Tibial nerve (tissue), 4 donors: ENCODE results near the gene GAK. TPM values are rescaled to one million over a fixed set of nuclear protein-coding genes. Genes with fewer than 3 reads are reported as not detected.
"Not testable (repeated sequence)": the region's sequence is repeated elsewhere in the genome, so short reads cannot be mapped to it uniquely, and the experiment has no call there.

Source experiments
- DNase-seq, 2 donors: peaks; one replicate each; pipeline ENCODE4 v3.0.0-alpha.2; 2019; ENCODE audit warnings: low spot score in 2 of 2
- H3K27ac ChIP-seq, 4 donors: fragments of 200-600 bp; sonication (generic) in 3 of 4; one replicate each; pipeline ENCODE4 v1.5.1; 2017 to 2019; ENCODE audit warnings: mild to moderate bottlenecking in 1 of 4
- H3K27me3 ChIP-seq, 2 donors: fragments of 200-600 bp; sonication (generic) in 1 of 2; one replicate each; pipeline versions ENCODE4 v1.5.1 to v1.6.0; 2017 to 2019
- H3K36me3 ChIP-seq, 3 donors: fragments of 200-600 bp; sonication (generic); one replicate each; pipeline ENCODE4 v1.5.1; 2018 to 2019
- H3K4me1 ChIP-seq, 4 donors: fragments of 200-600 bp; sonication (generic) in 3 of 4; one replicate each; pipeline ENCODE4 v1.5.1; 2017 to 2019
- H3K4me3 ChIP-seq, 4 donors: fragments of 200-600 bp; sonication (generic) in 3 of 4; one replicate each; pipeline ENCODE4 v1.5.1; 2017 to 2019; ENCODE audit warnings: mild to moderate bottlenecking in 1 of 4, moderate library complexity in 1 of 4
- H3K9me3 ChIP-seq, 4 donors: fragments of 200-600 bp; sonication (generic) in 3 of 4; one replicate each; pipeline ENCODE4 v1.5.1; 2017 to 2019
- CTCF ChIP-seq, 5 experiments: fragments of 200-600 bp in 3 of 5; fragments of 450-650 bp in 2 of 5; sonication (generic) in 3 of 5; IDR thresholded peaks; one replicate each; pipeline ENCODE4 v1.5.1; 2016 to 2019; ENCODE audit warnings: antibody characterized with exemption in 5 of 5, mild to moderate bottlenecking in 3 of 5, moderate library complexity in 2 of 5
- EP300 ChIP-seq, 2 donors: sonication (generic); formaldehyde crosslinking; IDR thresholded peaks; one replicate each; pipeline ENCODE4 v1.6.1; 2017; ENCODE audit warnings: antibody characterized with exemption in 2 of 2, mild to moderate bottlenecking in 1 of 2
- POLR2A ChIP-seq, 2 donors: fragments of 450-650 bp; IDR thresholded peaks; one replicate each; pipeline ENCODE4 v1.6.1; 2017; ENCODE audit warnings: antibody characterized with exemption in 2 of 2, mild to moderate bottlenecking in 2 of 2, moderate library complexity in 2 of 2
- WGBS, 2 donors: methylation state at CpG; one replicate each; pipeline ENCODE4 v1.1.5; 2018; 5-methylcytosine and 5-hydroxymethylcytosine counted together
- total RNA-seq, 4 donors: library from RNA; depleted of rRNA; stranded (reverse); fragments of >200 nt; gene quantifications; one replicate each; pipeline ENCODE4 v1.1.0, GENCODE V29; 2016

GAK gene
- total RNA-seq, 4 donors from 2014 or later, result 92.3 to 177 (median 127) TPM

GRCh38 chr4:930028-930551, 2.0 kb downstream of the GAK start:
- H3K36me3 ChIP-seq, result no peaks in the 10 kb centered on the region
- peak overlapping the region in 1 of 4 donors; percentile 98 for H3K27ac ChIP-seq
- no peaks in the 10 kb centered on the region for H3K27me3 ChIP-seq
- no peaks in the 10 kb centered on the region for H3K9me3 ChIP-seq
- TF ChIP-seq CTCF (IDR thresholded peaks at IDR 0.05), result no peak
- TF ChIP-seq EP300 (IDR thresholded peaks at IDR 0.05), result no peak
- no peak for TF ChIP-seq POLR2A (IDR thresholded peaks at IDR 0.05)
- H3K4me3 ChIP-seq, result peak overlapping the region in 1 of 4 donors; percentile 100
- WGBS, 2 donors, result 40% methylated on average over 3 of the region's 3 CpGs
- DNase-seq, result no peak
- H3K4me1 ChIP-seq, result peaks cover 5 to 75% (median 32%) of the 10 kb centered on the region in 4 donors

GRCh38 chr4:929096-929765, 2.9 kb downstream of the GAK start:
- 84 to 88% methylated on average over 17 of the region's 17 CpGs for WGBS, 2 donors
- no peak for TF ChIP-seq POLR2A (IDR thresholded peaks at IDR 0.05)
- TF ChIP-seq CTCF (IDR thresholded peaks at IDR 0.05), result no peak
- no peak for TF ChIP-seq EP300 (IDR thresholded peaks at IDR 0.05)
- no peak for DNase-seq

GRCh38 chr4:927566-927965, 4.5 kb downstream of the GAK start:
- 95 to 98% methylated on average over 8 to 14 of the region's 21 CpGs for WGBS, 2 donors
- H3K4me3 ChIP-seq, H3K36me3 ChIP-seq, H3K27ac ChIP-seq, DNase-seq, H3K27me3 ChIP-seq, H3K9me3 ChIP-seq: not testable (repeated sequence)
- peaks cover 5 to 64% (median 23%) of the 10 kb centered on the region in 4 donors for H3K4me1 ChIP-seq

More at GRCh38 chr4:929096-929765, 2.9 kb downstream of the GAK start:
- no peaks in the 10 kb centered on the region for H3K9me3 ChIP-seq
- H3K27me3 ChIP-seq, result no peaks in the 10 kb centered on the region
- no peak overlapping the region for H3K4me3 ChIP-seq
- H3K36me3 ChIP-seq, result no peaks in the 10 kb centered on the region
- no peak overlapping the region for H3K27ac ChIP-seq
- H3K4me1 ChIP-seq, result peaks cover 5 to 80% (median 35%) of the 10 kb centered on the region in 4 donors

GRCh38 chr4:926538-926937, 5.6 kb downstream of the GAK start:
- TF ChIP-seq POLR2A (IDR thresholded peaks at IDR 0.05) (no peak), CTCF (IDR thresholded peaks at IDR 0.05) (no peak), EP300 (IDR thresholded peaks at IDR 0.05) (no peak)
- WGBS, 2 donors, result 67 to 72% methylated on average over 5 to 8 of the region's 17 CpGs

GRCh38 chr4:925771-926500, 6.2 kb downstream of the GAK start:
- H3K4me1 ChIP-seq, result peaks cover 5 to 63% (median 20%) of the 10 kb centered on the region in 4 donors

More at GRCh38 chr4:926538-926937, 5.6 kb downstream of the GAK start:
- Histone ChIP-seq H3K9me3 (no peaks in the 10 kb centered on the region), H3K27ac (no peak overlapping the region), H3K36me3 (peaks cover 0 to 12% (median 0%) of the 10 kb centered on the region in 3 donors), H3K4me1 (peaks cover 5 to 64% (median 23%) of the 10 kb centered on the region in 4 donors), H3K27me3 (no peaks in the 10 kb centered on the region), H3K4me3 (no peak overlapping the region)
- no peak for DNase-seq

GRCh38 chr4:925171-925570, 6.9 kb downstream of the GAK start:
- peaks cover 0 to 12% (median 0%) of the 10 kb centered on the region in 3 donors for H3K36me3 ChIP-seq
- no peaks in the 10 kb centered on the region for H3K27me3 ChIP-seq
- H3K9me3 ChIP-seq, result no peaks in the 10 kb centered on the region
- WGBS, 2 donors, result 82 to 83% methylated on average over 9 of the region's 9 CpGs
- no peak overlapping the region for H3K27ac ChIP-seq
- no peak overlapping the region for H3K4me3 ChIP-seq
- TF ChIP-seq POLR2A (IDR thresholded peaks at IDR 0.05) (no peak), EP300 (IDR thresholded peaks at IDR 0.05) (no peak), CTCF (IDR thresholded peaks at IDR 0.05) (no peak)
- peaks cover 0 to 55% (median 13%) of the 10 kb centered on the region in 4 donors for H3K4me1 ChIP-seq
- no peak for DNase-seq

More at GRCh38 chr4:925771-926500, 6.2 kb downstream of the GAK start:
- Histone ChIP-seq H3K27ac (no peak overlapping the region), H3K36me3 (peaks cover 0 to 12% (median 0%) of the 10 kb centered on the region in 3 donors), H3K27me3 (no peaks in the 10 kb centered on the region), H3K9me3 (no peaks in the 10 kb centered on the region), H3K4me3 (no peak overlapping the region)
- WGBS, 2 donors, result 77 to 81% methylated on average over 26 of the region's 26 CpGs
- TF ChIP-seq POLR2A (IDR thresholded peaks at IDR 0.05), result no peak
- DNase-seq, result no peak
